HepG2 (cell line): ENCODE measurements around the gene TMEM9B.

Experiments
- HCFC1 ChIP-seq: fragments of 150-350 bp; IDR thresholded peaks from 2 replicates; pipeline ENCODE4 v1.6.1; 2014; ENCODE audit warnings: low read depth, low read length
- KDM5A ChIP-seq: fragments of 200-600 bp; sonication (generic); IDR thresholded peaks from 2 replicates; pipeline ENCODE4 v1.7.0; 2018; ENCODE audit warnings: antibody characterized with exemption, mild to moderate bottlenecking, low read length, borderline replicate concordance
- MAFK ChIP-seq, 2 experiments: IDR thresholded peaks in 1 of 2; conservative IDR thresholded peaks in 1 of 2; 2 replicates each; pipeline ENCODE4 v1.6.1; 2011; ENCODE audit warnings: improper control_type of control experiment in 2 of 2, low read length in 2 of 2
- POLR2AphosphoS5 ChIP-seq: IDR thresholded peaks from 2 replicates; pipeline ENCODE4 v1.6.1; 2012; ENCODE audit warnings: low read depth, low read length
- ZBTB3 ChIP-seq: sonication (generic); formaldehyde crosslinking; IDR thresholded peaks from 2 replicates; pipeline ENCODE4 v1.4.0; 2020; ENCODE audit warnings: low read depth, mild to moderate bottlenecking, moderate library complexity, missing genetic modification reagents, borderline replicate concordance
- ZNF350 ChIP-seq: sonication (generic); formaldehyde crosslinking; IDR thresholded peaks from 2 replicates; pipeline ENCODE4 v1.4.0; 2020; ENCODE audit warnings: mild to moderate bottlenecking, low read depth, missing genetic modification reagents, borderline replicate concordance
- ZNF354B ChIP-seq: sonication (generic); formaldehyde crosslinking; IDR thresholded peaks from 2 replicates; pipeline ENCODE4 v1.8.0; 2022; ENCODE audit warnings: mild to moderate bottlenecking, missing genetic modification reagents
- TF ChIP-seq, protein P1 (sequence below): sonication (generic); formaldehyde crosslinking; IDR thresholded peaks from 2 replicates; pipeline ENCODE4 v1.5.0; 2020; ENCODE audit warnings: mild to moderate bottlenecking, missing genetic modification reagents, moderate library complexity
- TF ChIP-seq, protein P2 (sequence below): sonication (generic); formaldehyde crosslinking; IDR thresholded peaks from 2 replicates; pipeline ENCODE4 v1.4.0; 2020; ENCODE audit warnings: missing genetic modification reagents
- TF ChIP-seq, protein P3 (sequence below), 2 experiments: sonication (generic) in 1 of 2; formaldehyde crosslinking in 1 of 2; IDR thresholded peaks; 2 replicates each; pipeline versions ENCODE4 v1.5.1 to v1.6.1; 2011 to 2020; ENCODE audit warnings: borderline replicate concordance in 1 of 2, low read depth in 1 of 2, low read length in 1 of 2, mild to moderate bottlenecking in 1 of 2, missing genetic modification reagents in 1 of 2, moderate library complexity in 1 of 2
- TF ChIP-seq, protein P4 (sequence below): sonication (generic); formaldehyde crosslinking; IDR thresholded peaks from 2 replicates; pipeline ENCODE4 v1.8.1; 2023; ENCODE audit warnings: missing genetic modification reagents, inconsistent platforms, borderline replicate concordance
- TF ChIP-seq, protein P5 (sequence below): conservative IDR thresholded peaks from 2 replicates; pipeline ENCODE4 v1.6.1; 2018; ENCODE audit warnings: missing genetic modification reagents

DNA sequence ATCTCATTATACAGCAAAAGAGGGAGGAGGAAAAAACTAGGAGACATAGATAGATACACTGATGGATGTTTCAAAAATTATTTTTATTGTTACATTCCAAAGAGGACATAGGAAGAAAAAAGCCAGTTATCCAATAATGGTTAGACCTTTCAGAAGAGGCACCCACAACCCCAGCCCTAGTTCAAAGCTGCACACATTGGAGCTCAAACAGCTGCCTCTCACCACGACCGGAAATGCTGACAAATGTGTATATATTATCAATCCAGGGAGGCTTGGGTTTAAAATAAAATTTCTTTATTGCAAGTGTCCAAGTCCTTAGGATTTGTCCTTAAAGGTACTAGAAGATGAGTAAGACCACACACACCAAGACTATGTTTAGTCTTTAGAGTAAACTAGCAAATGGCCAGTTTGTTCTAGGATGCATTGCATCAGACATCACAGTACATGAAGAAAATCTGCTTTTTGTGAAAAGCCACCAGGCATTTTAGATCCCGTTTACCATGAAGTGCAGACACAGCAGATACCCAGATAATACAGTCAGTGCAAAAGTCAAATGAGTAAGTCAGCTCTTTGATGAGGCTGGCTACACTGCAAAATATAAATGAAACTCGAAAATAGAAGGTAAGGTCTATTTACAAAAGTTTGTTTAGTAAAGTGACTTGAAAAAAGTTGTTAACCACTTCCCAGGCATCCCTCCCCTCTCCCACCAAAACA lies 16.9 kb downstream of the TMEM9B start:
- TF ChIP-seq POLR2AphosphoS5, result no peak
- TF ChIP-seq, protein P1, sequence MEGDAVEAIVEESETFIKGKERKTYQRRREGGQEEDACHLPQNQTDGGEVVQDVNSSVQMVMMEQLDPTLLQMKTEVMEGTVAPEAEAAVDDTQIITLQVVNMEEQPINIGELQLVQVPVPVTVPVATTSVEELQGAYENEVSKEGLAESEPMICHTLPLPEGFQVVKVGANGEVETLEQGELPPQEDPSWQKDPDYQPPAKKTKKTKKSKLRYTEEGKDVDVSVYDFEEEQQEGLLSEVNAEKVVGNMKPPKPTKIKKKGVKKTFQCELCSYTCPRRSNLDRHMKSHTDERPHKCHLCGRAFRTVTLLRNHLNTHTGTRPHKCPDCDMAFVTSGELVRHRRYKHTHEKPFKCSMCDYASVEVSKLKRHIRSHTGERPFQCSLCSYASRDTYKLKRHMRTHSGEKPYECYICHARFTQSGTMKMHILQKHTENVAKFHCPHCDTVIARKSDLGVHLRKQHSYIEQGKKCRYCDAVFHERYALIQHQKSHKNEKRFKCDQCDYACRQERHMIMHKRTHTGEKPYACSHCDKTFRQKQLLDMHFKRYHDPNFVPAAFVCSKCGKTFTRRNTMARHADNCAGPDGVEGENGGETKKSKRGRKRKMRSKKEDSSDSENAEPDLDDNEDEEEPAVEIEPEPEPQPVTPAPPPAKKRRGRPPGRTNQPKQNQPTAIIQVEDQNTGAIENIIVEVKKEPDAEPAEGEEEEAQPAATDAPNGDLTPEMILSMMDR (CRISPR knock-in tag), result no peak
- TF ChIP-seq, protein P2, sequence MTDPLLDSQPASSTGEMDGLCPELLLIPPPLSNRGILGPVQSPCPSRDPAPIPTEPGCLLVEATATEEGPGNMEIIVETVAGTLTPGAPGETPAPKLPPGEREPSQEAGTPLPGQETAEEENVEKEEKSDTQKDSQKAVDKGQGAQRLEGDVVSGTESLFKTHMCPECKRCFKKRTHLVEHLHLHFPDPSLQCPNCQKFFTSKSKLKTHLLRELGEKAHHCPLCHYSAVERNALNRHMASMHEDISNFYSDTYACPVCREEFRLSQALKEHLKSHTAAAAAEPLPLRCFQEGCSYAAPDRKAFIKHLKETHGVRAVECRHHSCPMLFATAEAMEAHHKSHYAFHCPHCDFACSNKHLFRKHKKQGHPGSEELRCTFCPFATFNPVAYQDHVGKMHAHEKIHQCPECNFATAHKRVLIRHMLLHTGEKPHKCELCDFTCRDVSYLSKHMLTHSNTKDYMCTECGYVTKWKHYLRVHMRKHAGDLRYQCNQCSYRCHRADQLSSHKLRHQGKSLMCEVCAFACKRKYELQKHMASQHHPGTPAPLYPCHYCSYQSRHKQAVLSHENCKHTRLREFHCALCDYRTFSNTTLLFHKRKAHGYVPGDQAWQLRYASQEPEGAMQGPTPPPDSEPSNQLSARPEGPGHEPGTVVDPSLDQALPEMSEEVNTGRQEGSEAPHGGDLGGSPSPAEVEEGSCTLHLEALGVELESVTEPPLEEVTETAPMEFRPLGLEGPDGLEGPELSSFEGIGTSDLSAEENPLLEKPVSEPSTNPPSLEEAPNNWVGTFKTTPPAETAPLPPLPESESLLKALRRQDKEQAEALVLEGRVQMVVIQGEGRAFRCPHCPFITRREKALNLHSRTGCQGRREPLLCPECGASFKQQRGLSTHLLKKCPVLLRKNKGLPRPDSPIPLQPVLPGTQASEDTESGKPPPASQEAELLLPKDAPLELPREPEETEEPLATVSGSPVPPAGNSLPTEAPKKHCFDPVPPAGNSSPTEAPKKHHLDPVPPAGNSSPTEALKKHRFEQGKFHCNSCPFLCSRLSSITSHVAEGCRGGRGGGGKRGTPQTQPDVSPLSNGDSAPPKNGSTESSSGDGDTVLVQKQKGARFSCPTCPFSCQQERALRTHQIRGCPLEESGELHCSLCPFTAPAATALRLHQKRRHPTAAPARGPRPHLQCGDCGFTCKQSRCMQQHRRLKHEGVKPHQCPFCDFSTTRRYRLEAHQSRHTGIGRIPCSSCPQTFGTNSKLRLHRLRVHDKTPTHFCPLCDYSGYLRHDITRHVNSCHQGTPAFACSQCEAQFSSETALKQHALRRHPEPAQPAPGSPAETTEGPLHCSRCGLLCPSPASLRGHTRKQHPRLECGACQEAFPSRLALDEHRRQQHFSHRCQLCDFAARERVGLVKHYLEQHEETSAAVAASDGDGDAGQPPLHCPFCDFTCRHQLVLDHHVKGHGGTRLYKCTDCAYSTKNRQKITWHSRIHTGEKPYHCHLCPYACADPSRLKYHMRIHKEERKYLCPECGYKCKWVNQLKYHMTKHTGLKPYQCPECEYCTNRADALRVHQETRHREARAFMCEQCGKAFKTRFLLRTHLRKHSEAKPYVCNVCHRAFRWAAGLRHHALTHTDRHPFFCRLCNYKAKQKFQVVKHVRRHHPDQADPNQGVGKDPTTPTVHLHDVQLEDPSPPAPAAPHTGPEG (CRISPR knock-in tag), result no peak
- TF ChIP-seq HCFC1, result no peak
- TF ChIP-seq ZNF350 (CRISPR knock-in tag), result no peak
- TF ChIP-seq, protein P3, sequence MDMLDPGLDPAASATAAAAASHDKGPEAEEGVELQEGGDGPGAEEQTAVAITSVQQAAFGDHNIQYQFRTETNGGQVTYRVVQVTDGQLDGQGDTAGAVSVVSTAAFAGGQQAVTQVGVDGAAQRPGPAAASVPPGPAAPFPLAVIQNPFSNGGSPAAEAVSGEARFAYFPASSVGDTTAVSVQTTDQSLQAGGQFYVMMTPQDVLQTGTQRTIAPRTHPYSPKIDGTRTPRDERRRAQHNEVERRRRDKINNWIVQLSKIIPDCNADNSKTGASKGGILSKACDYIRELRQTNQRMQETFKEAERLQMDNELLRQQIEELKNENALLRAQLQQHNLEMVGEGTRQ (IDR thresholded peaks at IDR 0.05; ENCODE audit: low read depth, low read length), result no peak
- TF ChIP-seq, protein P3 (CRISPR knock-in tag; IDR thresholded peaks at IDR 0.05; ENCODE audit: borderline replicate concordance), result no peak
- TF ChIP-seq, protein P4, sequence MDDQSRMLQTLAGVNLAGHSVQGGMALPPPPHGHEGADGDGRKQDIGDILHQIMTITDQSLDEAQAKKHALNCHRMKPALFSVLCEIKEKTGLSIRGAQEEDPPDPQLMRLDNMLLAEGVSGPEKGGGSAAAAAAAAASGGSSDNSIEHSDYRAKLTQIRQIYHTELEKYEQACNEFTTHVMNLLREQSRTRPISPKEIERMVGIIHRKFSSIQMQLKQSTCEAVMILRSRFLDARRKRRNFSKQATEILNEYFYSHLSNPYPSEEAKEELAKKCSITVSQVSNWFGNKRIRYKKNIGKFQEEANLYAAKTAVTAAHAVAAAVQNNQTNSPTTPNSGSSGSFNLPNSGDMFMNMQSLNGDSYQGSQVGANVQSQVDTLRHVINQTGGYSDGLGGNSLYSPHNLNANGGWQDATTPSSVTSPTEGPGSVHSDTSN, result no peak
- TF ChIP-seq ZBTB3 (CRISPR knock-in tag), result no peak
- TF ChIP-seq KDM5A, result no peak
- TF ChIP-seq MAFK (conservative IDR thresholded peaks at IDR 0.05 in 1 of 2, IDR thresholded peaks at IDR 0.05 in 1 of 2; ENCODE audit: low read length in 2 of 2), result no peak
- no peak for TF ChIP-seq ZNF354B (CRISPR knock-in tag)
- TF ChIP-seq, protein P5, sequence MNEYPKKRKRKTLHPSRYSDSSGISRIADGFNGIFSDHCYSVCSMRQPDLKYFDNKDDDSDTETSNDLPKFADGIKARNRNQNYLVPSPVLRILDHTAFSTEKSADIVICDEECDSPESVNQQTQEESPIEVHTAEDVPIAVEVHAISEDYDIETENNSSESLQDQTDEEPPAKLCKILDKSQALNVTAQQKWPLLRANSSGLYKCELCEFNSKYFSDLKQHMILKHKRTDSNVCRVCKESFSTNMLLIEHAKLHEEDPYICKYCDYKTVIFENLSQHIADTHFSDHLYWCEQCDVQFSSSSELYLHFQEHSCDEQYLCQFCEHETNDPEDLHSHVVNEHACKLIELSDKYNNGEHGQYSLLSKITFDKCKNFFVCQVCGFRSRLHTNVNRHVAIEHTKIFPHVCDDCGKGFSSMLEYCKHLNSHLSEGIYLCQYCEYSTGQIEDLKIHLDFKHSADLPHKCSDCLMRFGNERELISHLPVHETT (CRISPR knock-in tag), result no peak
